Mesothelial cell of epicardium (in vitro differentiated cells): ENCODE measurements around the gene DPP4. TPM values are rescaled to one million over a fixed set of nuclear protein-coding genes. Genes with fewer than 3 reads are reported as not detected.

ENCODE experiments used
- DNase-seq, 2 experiments: peaks; one replicate each; pipeline ENCODE4 v3.0.0; 2021; ENCODE audit warnings: low spot score in 2 of 2; ENCODE audit not compliant: unreplicated experiment in 2 of 2
- H3K27ac Mint-ChIP-seq: 2 replicates; pipeline ENCODE4 v1.8.0; 2021; ENCODE audit warnings: mixed read lengths
- H3K27me3 Mint-ChIP-seq: 2 replicates; pipeline ENCODE4 v1.8.0; 2021; ENCODE audit warnings: low read depth, mixed read lengths
- H3K36me3 Mint-ChIP-seq: 2 replicates; pipeline ENCODE4 v1.8.0; 2021; ENCODE audit warnings: mixed read lengths
- H3K4me1 Mint-ChIP-seq: 2 replicates; pipeline ENCODE4 v1.8.0; 2021; ENCODE audit warnings: mixed read lengths
- H3K4me3 Mint-ChIP-seq: 2 replicates; pipeline ENCODE4 v1.8.0; 2021; ENCODE audit warnings: mild to moderate bottlenecking, moderate library complexity, mixed read lengths
- H3K9me3 Mint-ChIP-seq: 2 replicates; pipeline ENCODE4 v1.8.0; 2021; ENCODE audit warnings: mixed read lengths
- total RNA-seq: library from RNA; stranded (reverse); gene quantifications from 3 replicates; pipeline ENCODE4 v1.2.1, GENCODE V29; 2021
- TF ChIP-seq, protein P1 (sequence below): fragments of 200-600 bp; sonication (generic); IDR thresholded peaks from one replicate; pipeline ENCODE4 v1.5.0; 2021; ENCODE audit warnings: antibody characterized with exemption; ENCODE audit not compliant: unreplicated experiment

The DPP4 gene
- total RNA-seq, 1 donor from 2014 or later: 8.2 TPM

- DNase-seq: no peak
- TF ChIP-seq, protein P1, sequence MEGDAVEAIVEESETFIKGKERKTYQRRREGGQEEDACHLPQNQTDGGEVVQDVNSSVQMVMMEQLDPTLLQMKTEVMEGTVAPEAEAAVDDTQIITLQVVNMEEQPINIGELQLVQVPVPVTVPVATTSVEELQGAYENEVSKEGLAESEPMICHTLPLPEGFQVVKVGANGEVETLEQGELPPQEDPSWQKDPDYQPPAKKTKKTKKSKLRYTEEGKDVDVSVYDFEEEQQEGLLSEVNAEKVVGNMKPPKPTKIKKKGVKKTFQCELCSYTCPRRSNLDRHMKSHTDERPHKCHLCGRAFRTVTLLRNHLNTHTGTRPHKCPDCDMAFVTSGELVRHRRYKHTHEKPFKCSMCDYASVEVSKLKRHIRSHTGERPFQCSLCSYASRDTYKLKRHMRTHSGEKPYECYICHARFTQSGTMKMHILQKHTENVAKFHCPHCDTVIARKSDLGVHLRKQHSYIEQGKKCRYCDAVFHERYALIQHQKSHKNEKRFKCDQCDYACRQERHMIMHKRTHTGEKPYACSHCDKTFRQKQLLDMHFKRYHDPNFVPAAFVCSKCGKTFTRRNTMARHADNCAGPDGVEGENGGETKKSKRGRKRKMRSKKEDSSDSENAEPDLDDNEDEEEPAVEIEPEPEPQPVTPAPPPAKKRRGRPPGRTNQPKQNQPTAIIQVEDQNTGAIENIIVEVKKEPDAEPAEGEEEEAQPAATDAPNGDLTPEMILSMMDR: no peak
- Mint-ChIP-seq H3K9me3 (no peaks in the 10 kb centered on the region), H3K27me3 (peaks cover 5% of the 10 kb centered on the region), H3K27ac (no peak overlapping the region), H3K4me3 (no peak overlapping the region), H3K4me1 (peaks cover 3% of the 10 kb centered on the region), H3K36me3 (no peaks in the 10 kb centered on the region)
Measured at GRCh38 chr2:162106146-162106551, 32.1 kb upstream of the DPP4 start.

- H3K9me3 Mint-ChIP-seq: no peaks in the 10 kb centered on the region
Measured at GRCh38 chr2:162103443-162104009, 29.5 kb upstream of the DPP4 start.

DNA sequence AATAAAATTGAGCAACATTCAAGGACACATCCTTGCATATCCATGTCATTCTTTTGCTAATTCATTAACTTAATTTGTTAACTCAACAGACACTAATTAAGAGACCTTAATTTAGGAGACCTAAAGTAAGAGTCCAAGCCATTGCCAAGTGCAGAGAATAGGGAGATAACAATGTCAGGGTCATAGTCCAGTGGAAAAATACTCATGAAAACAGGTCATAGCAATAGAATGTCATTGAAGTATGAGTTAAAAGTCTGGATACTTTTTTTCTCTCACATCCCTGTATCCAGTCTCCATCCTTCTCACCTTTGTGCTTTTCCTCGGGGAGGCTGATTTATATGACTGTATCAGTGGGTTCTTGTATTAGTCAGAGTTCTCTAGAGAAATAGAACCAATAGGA is 26.6 kb upstream of the DPP4 start:
- Mint-ChIP-seq H3K4me3 (no peak overlapping the region), H3K4me1 (peaks cover 3% of the 10 kb centered on the region), H3K27me3 (peaks cover 8% of the 10 kb centered on the region), H3K36me3 (no peaks in the 10 kb centered on the region), H3K9me3 (no peaks in the 10 kb centered on the region), H3K27ac (no peak overlapping the region)
- DNase-seq: no peak
- TF ChIP-seq, protein P1: no peak

More at GRCh38 chr2:162103443-162104009, 29.5 kb upstream of the DPP4 start:
- TF ChIP-seq, protein P1: no peak
- no peak overlapping the region for H3K27ac Mint-ChIP-seq
- peaks cover 6% of the 10 kb centered on the region for H3K27me3 Mint-ChIP-seq
- no peaks in the 10 kb centered on the region for H3K36me3 Mint-ChIP-seq
- no peak overlapping the region for H3K4me3 Mint-ChIP-seq
- H3K4me1 Mint-ChIP-seq: peaks cover 3% of the 10 kb centered on the region
- no peak for DNase-seq

GRCh38 chr2:162099836-162100235 is 25.8 kb upstream of the DPP4 start:
- DNase-seq: no peak
- TF ChIP-seq, protein P1: no peak
- Mint-ChIP-seq H3K4me3 (no peak overlapping the region), H3K36me3 (no peaks in the 10 kb centered on the region), H3K27ac (no peak overlapping the region), H3K27me3 (peaks cover 8% of the 10 kb centered on the region), H3K4me1 (peaks cover 3% of the 10 kb centered on the region), H3K9me3 (no peaks in the 10 kb centered on the region)

DNA sequence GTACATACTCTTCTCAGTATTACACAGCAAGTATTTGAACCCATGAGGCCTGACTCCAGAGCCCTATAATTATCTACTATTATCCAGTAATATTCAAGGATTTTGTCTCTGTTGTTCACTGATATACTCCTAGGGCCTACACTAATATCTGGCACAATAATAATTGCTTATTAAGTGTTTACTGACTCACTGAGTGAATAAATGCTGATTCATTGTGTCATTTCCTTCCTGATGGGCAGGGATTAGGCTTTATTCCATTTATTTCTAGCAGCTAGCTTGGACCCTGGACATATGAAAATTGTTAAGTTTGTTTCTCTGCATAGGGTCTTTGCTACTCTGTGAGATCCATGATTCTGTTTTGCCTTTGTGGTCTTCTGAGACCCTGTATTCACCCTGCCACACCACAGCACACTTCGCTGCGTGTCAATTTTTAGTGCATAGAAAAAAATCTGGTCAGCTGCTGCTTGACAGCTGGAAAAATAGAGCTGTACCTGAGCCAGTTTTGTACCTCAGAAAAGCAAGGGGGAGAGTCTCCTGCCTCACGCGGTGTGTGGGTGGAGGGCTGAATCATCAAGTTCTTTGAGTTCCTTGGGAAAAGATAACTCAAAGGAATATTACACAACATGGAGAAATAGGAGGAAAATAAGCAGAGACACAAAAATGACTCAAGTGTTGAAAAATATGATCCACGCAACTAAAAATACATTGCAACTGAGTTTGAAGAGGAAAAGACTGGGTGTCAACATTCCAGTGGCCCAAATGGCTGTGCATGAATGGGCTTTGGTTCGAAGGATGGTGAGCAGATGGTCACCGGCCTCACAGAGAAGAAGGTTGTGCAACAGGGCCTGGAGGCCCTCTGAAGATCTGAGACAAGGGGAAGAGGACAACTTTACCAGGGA is 18.9 kb upstream of the DPP4 start:
- H3K9me3 Mint-ChIP-seq: no peaks in the 10 kb centered on the region
- no peak overlapping the region for H3K4me3 Mint-ChIP-seq
- H3K4me1 Mint-ChIP-seq: no peaks in the 10 kb centered on the region
- H3K27me3 Mint-ChIP-seq: peaks cover 1% of the 10 kb centered on the region
- TF ChIP-seq, protein P1: no peak
- H3K27ac Mint-ChIP-seq: no peak overlapping the region
- H3K36me3 Mint-ChIP-seq: no peaks in the 10 kb centered on the region
- no peak for DNase-seq
